Measurements from ENCODE around the gene TNRC6A. TPM values are rescaled to one million over a fixed set of nuclear protein-coding genes. Genes with fewer than 3 reads are reported as not detected.

The TNRC6A gene
- total and polyA plus RNA-seq, 2 of the 13 experiments (the other 11 are each of a cell fraction or from before 2014, with no cell fraction given) = 30.9 to 43.6 TPM

GRCh38 chr16:24771779-24772157, 42.3 kb downstream of the TNRC6A start (continued):
- TF ChIP-seq ARID5B (CRISPR knock-in tag; IDR thresholded peaks at IDR 0.05) = 0 out of 2 replicates have a peak, but pooled peaks have one; percentile 22
- TF ChIP-seq FOXA1 (IDR thresholded peaks at IDR 0.05) = no peak
- TF ChIP-seq FOXA1 (CRISPR knock-in tag; IDR thresholded peaks at IDR 0.05) = 0 out of 2 replicates have a peak, but pooled peaks have one; percentile 10
- TF ChIP-seq MXI1 (IDR thresholded peaks at IDR 0.05; ENCODE audit: borderline replicate concordance, low read depth, low read length) = no peak
- TF ChIP-seq MEIS2 (CRISPR knock-in tag; IDR thresholded peaks at IDR 0.05) = no peak
- 0 out of 2 replicates have a peak, but pooled peaks have one; percentile 17 for TF ChIP-seq FOSL2 (CRISPR knock-in tag; IDR thresholded peaks at IDR 0.05)
- no peak for TF ChIP-seq SIX4 (CRISPR knock-in tag; IDR thresholded peaks at IDR 0.05)
- no peak for TF ChIP-seq ZNF468 (CRISPR knock-in tag; IDR thresholded peaks at IDR 0.05)
- TF ChIP-seq ZNF644 (CRISPR knock-in tag; IDR thresholded peaks at IDR 0.05; ENCODE audit: low read depth) = 0 out of 2 replicates have a peak, but pooled peaks have one; percentile 19
- no peak for TF ChIP-seq GABPB1 (CRISPR knock-in tag; IDR thresholded peaks at IDR 0.05)
- 0 out of 2 replicates have a peak, but pooled peaks have one; percentile 46 for TF ChIP-seq ELF4 (CRISPR knock-in tag; IDR thresholded peaks at IDR 0.05; ENCODE audit: borderline replicate concordance)
- 0 out of 2 replicates have a peak, but pooled peaks have one; percentile 35 for TF ChIP-seq TEF (CRISPR knock-in tag; IDR thresholded peaks at IDR 0.05)
- no peak for TF ChIP-seq ZFP82 (CRISPR knock-in tag; IDR thresholded peaks at IDR 0.05; ENCODE audit: borderline replicate concordance)
- TF ChIP-seq SMC3 (IDR thresholded peaks at IDR 0.05; ENCODE audit: low read length) = peak; percentile 17; the same call in 1 of the 2 replicates
- peak; percentile 91 for TF ChIP-seq CEBPB (IDR thresholded peaks at IDR 0.05; ENCODE audit: borderline replicate concordance, low read depth, low read length)
- peak; percentile 40 for TF ChIP-seq SAP130 (CRISPR knock-in tag; IDR thresholded peaks at IDR 0.05; ENCODE audit: low read depth)
- TF ChIP-seq FOXP4 (CRISPR knock-in tag; IDR thresholded peaks at IDR 0.05) = peak; percentile 20; the same call in 1 of the 2 replicates
